GM12892 (cell line): ENCODE results near the gene ZNF69.

Experiments used
- POLR2A ChIP-seq: IDR thresholded peaks from 2 replicates; pipeline ENCODE4 v1.6.1; 2011; ENCODE audit warnings: low read depth, low read length, control low read depth
- POLR2AphosphoS5 ChIP-seq: IDR thresholded peaks from 2 replicates; pipeline ENCODE4 v1.6.1; 2011; ENCODE audit warnings: low read depth, low read length, control low read depth

GRCh38 chr19:11921852-11922495 is 34.4 kb downstream of the ZNF69 start:
- TF ChIP-seq POLR2A: no peak
- no peak for TF ChIP-seq POLR2AphosphoS5
